ENCODE data around the gene CACNA2D2.

- no peak for TF ChIP-seq CTCF (conservative IDR thresholded peaks at IDR 0.05 in 1 of 2, IDR thresholded peaks at IDR 0.05 in 1 of 2; ENCODE audit: extremely low read depth in 1 of 2, insufficient read depth in 1 of 2, low read depth in 1 of 2, low read length in 2 of 2)
- TF ChIP-seq EZH2 (IDR thresholded peaks at IDR 0.05; ENCODE audit: borderline replicate concordance, low read length) = no peak
These were observed 128.0 kb downstream of the CACNA2D2 start for GRCh38 chr3:50375258-50375931.

All from mammary epithelial cell (primary cell).